GM12872 (cell line): Measurements from ENCODE around the gene CHST6.

Experiments
- TF ChIP-seq, protein P1 (sequence below): IDR thresholded peaks from 3 replicates; pipeline ENCODE4 v1.5.1; 2011; ENCODE audit warnings: low read depth, mild to moderate bottlenecking, low read length, moderate library complexity; ENCODE audit not compliant: insufficient read depth

Gene CHST6

GRCh38 chr16:75532142-75532765 lies 37.0 kb upstream of the CHST6 start:
- TF ChIP-seq, protein P1, sequence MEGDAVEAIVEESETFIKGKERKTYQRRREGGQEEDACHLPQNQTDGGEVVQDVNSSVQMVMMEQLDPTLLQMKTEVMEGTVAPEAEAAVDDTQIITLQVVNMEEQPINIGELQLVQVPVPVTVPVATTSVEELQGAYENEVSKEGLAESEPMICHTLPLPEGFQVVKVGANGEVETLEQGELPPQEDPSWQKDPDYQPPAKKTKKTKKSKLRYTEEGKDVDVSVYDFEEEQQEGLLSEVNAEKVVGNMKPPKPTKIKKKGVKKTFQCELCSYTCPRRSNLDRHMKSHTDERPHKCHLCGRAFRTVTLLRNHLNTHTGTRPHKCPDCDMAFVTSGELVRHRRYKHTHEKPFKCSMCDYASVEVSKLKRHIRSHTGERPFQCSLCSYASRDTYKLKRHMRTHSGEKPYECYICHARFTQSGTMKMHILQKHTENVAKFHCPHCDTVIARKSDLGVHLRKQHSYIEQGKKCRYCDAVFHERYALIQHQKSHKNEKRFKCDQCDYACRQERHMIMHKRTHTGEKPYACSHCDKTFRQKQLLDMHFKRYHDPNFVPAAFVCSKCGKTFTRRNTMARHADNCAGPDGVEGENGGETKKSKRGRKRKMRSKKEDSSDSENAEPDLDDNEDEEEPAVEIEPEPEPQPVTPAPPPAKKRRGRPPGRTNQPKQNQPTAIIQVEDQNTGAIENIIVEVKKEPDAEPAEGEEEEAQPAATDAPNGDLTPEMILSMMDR: no peak

- TF ChIP-seq, protein P1: no peak
Measured at GRCh38 chr16:75529959-75530358, 34.7 kb upstream of the CHST6 start.

DNA sequence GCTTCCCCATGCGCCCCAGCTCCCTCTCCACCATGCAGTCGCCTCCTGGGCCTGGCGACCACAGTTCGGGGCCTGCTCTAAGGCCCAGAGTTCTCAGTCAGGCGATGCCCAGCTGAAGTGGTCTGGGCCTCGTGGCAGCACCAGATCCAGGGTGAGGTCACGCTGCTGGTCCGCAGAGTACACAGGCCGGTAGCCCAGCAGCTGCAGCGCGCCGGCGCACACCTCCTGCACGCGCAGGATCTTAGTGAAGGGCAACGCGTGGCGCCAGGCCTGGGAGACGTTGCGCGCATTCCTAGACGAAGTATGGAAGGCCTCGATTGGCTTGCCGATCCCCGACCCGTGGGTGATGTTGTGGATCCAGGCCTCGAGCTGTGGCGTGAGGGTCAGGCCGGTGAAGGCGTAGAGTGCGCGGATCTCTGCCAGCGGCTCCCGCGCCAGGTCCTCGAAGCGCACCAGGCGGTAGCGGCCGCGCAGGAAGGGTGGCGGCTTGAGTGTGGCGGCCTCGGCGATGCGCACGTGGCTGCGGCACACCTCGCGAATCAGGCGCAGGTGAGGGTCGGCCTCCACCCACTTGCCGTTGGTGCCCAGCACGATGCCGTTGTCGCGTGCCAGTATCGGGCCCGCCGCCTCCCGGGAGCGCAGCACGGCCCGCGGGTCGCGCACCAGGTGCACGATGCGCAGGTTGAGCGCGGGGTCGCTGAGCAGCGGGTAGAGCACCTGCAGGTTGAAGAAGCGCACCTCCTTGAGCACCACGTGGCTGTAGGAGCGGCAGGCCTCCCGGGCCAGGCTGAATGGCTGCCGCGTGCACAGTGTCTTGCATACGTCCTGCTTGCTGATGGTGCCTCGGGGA lies 34.0 kb upstream of the CHST6 start:
- TF ChIP-seq, protein P1: no peak

DNA sequence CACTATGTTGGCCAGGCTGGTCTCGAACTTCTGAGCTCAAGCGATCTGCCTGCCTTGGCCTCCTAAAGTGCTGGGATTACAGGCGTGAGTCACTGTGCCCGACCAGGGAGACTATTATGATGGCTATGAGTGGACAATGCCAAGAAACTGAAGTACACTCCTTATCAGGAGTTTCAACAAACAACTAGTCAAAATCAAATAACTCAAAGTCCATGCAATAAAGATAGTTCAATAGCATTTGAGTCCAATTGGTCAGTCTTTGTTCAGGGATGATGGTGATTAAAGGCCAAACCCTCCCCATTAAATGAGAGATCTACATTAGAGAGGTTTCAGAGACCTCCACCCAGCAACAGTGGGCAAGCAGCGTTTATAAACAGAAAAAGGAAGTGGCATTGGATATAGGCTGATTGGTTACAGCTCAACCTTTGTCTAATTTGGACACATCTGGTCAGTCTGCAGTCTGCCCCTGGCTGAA lies 32.6 kb upstream of the CHST6 start:
- TF ChIP-seq, protein P1: no peak

- TF ChIP-seq, protein P1: no peak
Measured at GRCh38 chr16:75526032-75526790, 31.0 kb upstream of the CHST6 start.

DNA sequence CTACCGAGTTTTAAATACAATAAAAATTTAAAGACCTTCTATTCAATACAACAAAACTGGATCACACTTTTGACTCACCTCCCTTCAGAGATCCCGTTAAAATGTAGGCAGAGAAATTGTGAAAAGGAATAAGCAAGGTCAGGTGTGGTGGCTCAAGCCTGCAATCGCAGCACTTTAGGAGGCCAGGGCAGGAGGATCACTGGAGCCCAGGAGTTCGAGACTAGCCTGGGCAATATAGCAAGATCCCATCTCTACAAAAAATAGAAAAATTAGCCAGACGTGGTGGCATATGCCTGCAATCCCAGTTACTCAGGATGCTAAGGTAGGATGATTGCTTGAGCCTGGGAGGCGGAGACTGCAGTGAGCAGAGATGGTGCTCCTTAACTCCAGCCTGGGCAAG lies 23.9 kb upstream of the CHST6 start:
- TF ChIP-seq, protein P1: no peak

DNA sequence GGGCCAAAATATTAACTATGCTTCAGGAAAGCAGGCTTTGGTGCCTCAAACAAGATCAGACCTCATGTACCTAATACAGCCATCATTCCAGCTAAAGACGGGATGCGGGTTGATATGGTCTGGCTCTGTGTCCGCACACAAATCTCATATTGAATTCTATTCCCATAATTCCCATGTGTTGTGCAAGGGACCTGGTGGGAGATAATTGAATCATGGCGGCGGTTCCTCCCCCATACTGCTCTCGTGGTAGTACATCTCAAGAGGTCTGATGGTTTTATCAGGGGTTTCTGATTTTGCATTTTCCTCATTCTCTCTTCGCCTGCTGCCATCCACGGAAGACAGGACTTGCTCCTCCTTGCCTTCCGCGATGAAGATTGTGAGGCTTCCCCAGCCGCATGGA lies 19.1 kb upstream of the CHST6 start:
- TF ChIP-seq, protein P1: no peak
